ENCODE measurements around the gene TFAP2B. TPM values are rescaled to one million over a fixed set of nuclear protein-coding genes. Genes with fewer than 3 reads are reported as not detected.

TFAP2B gene
- total and polyA plus RNA-seq, 2 donors (not counting 1 experiment from before 2014, with no cell fraction given), result not detected

DNA sequence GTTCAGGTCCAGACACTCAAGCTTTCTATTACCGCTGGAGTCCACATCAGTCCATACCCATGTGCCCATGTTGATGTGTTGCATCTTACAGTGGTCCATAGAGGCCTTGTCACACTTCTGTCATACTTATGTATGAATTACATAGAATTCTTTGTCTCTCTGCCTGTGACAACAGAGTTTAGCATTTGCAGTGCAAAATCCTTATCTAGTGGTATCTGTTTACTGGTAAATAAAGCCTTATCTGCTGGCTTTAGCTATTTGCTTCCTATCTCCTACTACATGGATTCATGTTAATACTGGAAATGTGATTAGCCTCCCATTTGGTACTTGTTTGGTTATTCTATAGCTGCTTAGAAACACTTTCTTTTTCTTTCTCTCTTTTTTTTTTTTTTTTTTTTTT, 49.8 kb downstream of the TFAP2B start:
- H4K20me1 ChIP-seq (ENCODE audit: control insufficient read depth, extremely low read depth, insufficient read depth, low read length), result no peaks in the 10 kb centered on the region
- no peak overlapping the region for H2AFZ ChIP-seq (ENCODE audit: low read length)
- no peak overlapping the region for H3K27ac ChIP-seq (ENCODE audit: insufficient read depth, low read length)
- no peak for DNase-seq (ENCODE audit: low read depth in 2 of 2)
- no peaks in the 10 kb centered on the region for H3K27me3 ChIP-seq (ENCODE audit: control insufficient read depth, insufficient read depth, low read length)
- H3K4me2 ChIP-seq (ENCODE audit: extremely low read depth, insufficient read depth, low read length), result no peak overlapping the region
- H3K4me1 ChIP-seq (ENCODE audit: control insufficient read depth, extremely low read depth, insufficient read depth, low read length), result no peaks in the 10 kb centered on the region
- H3K4me3 ChIP-seq (replicated peaks in 1 of 4; ENCODE audit: control extremely low read depth in 1 of 4, insufficient read depth in 1 of 4, low read depth in 3 of 4, low read length in 4 of 4), result no peak overlapping the region
- no peaks in the 10 kb centered on the region for H3K9me3 ChIP-seq (ENCODE audit: control insufficient read depth, insufficient read depth, low read depth, low read length)
- TF ChIP-seq, protein P1, sequence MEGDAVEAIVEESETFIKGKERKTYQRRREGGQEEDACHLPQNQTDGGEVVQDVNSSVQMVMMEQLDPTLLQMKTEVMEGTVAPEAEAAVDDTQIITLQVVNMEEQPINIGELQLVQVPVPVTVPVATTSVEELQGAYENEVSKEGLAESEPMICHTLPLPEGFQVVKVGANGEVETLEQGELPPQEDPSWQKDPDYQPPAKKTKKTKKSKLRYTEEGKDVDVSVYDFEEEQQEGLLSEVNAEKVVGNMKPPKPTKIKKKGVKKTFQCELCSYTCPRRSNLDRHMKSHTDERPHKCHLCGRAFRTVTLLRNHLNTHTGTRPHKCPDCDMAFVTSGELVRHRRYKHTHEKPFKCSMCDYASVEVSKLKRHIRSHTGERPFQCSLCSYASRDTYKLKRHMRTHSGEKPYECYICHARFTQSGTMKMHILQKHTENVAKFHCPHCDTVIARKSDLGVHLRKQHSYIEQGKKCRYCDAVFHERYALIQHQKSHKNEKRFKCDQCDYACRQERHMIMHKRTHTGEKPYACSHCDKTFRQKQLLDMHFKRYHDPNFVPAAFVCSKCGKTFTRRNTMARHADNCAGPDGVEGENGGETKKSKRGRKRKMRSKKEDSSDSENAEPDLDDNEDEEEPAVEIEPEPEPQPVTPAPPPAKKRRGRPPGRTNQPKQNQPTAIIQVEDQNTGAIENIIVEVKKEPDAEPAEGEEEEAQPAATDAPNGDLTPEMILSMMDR (conservative IDR thresholded peaks at IDR 0.05 in 1 of 2, IDR thresholded peaks at IDR 0.05 in 1 of 2; ENCODE audit: low read depth in 1 of 2, low read length in 2 of 2), result no peak
- TF ChIP-seq EZH2 (IDR thresholded peaks at IDR 0.05; ENCODE audit: low read length, missing control alignments), result no peak
- no peaks in the 10 kb centered on the region for H3K79me2 ChIP-seq (ENCODE audit: control insufficient read depth, insufficient read depth, low read length)
- no peak overlapping the region for H3K9ac ChIP-seq (ENCODE audit: insufficient read depth, low read length)
- H3K36me3 ChIP-seq (ENCODE audit: control insufficient read depth, insufficient read depth, low read length), result no peaks in the 10 kb centered on the region

DNA sequence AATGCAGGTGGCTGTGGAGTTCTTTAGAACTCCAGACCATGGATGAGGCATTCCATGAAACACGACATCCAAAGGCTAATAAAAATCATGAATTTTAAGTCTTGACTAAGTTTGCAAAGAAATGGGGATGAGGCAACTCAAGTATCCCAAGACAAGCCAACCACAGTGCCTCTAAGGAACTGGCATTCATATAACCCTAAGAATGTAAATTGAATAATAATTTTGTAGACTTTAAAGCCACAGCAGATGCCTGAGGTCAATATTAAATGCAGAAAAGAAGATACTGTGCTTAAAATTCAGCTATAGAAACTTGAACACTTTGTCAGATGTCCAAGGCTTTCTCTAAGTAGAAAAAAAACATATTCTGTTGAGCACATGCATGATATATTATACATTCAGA, 54.5 kb downstream of the TFAP2B start:
- Histone ChIP-seq H3K4me2 (ENCODE audit: extremely low read depth, insufficient read depth, low read length) (no peak overlapping the region), H3K4me1 (ENCODE audit: control insufficient read depth, extremely low read depth, insufficient read depth, low read length) (no peaks in the 10 kb centered on the region), H3K9ac (ENCODE audit: insufficient read depth, low read length) (no peak overlapping the region), H3K27me3 (ENCODE audit: control insufficient read depth, insufficient read depth, low read length) (no peaks in the 10 kb centered on the region), H4K20me1 (ENCODE audit: control insufficient read depth, extremely low read depth, insufficient read depth, low read length) (no peaks in the 10 kb centered on the region), H3K4me3 (replicated peaks in 1 of 4; ENCODE audit: control extremely low read depth in 1 of 4, insufficient read depth in 1 of 4, low read depth in 3 of 4, low read length in 4 of 4) (no peak overlapping the region), H3K9me3 (ENCODE audit: control insufficient read depth, insufficient read depth, low read depth, low read length) (no peaks in the 10 kb centered on the region), H2AFZ (ENCODE audit: low read length) (no peak overlapping the region), H3K36me3 (ENCODE audit: control insufficient read depth, insufficient read depth, low read length) (no peaks in the 10 kb centered on the region), H3K79me2 (ENCODE audit: control insufficient read depth, insufficient read depth, low read length) (no peaks in the 10 kb centered on the region), H3K27ac (ENCODE audit: insufficient read depth, low read length) (no peak overlapping the region)
- DNase-seq (ENCODE audit: low read depth in 2 of 2), result no peak
- TF ChIP-seq, protein P1 (conservative IDR thresholded peaks at IDR 0.05 in 1 of 2, IDR thresholded peaks at IDR 0.05 in 1 of 2; ENCODE audit: low read depth in 1 of 2, low read length in 2 of 2), result no peak
- TF ChIP-seq EZH2 (IDR thresholded peaks at IDR 0.05; ENCODE audit: low read length, missing control alignments), result no peak

DNA sequence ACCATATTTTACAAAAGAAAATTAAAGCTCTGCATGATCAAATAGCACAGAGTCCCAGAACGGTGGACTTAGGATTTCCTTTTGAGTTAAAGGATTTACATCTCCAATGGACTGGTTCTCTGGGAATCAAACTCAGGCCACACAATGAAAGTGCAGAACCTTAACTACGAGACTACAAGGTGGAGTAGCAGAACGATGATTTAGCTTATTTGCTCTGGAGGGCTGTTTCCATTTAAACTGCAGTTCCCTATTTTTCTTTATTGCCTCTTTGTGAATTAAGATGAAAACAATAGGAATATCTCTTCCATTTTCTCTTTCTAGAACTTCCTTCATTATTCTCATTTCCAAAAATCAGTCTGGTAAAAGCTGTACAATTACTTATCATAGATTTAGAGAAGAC, 65.7 kb downstream of the TFAP2B start:
- Histone ChIP-seq H3K9me3 (ENCODE audit: control insufficient read depth, insufficient read depth, low read depth, low read length) (no peaks in the 10 kb centered on the region), H3K4me3 (replicated peaks in 1 of 4; ENCODE audit: control extremely low read depth in 1 of 4, insufficient read depth in 1 of 4, low read depth in 3 of 4, low read length in 4 of 4) (no peak overlapping the region), H3K27me3 (ENCODE audit: control insufficient read depth, insufficient read depth, low read length) (no peaks in the 10 kb centered on the region), H3K4me2 (ENCODE audit: extremely low read depth, insufficient read depth, low read length) (no peak overlapping the region), H3K27ac (ENCODE audit: insufficient read depth, low read length) (no peak overlapping the region), H3K79me2 (ENCODE audit: control insufficient read depth, insufficient read depth, low read length) (no peaks in the 10 kb centered on the region), H3K36me3 (ENCODE audit: control insufficient read depth, insufficient read depth, low read length) (no peaks in the 10 kb centered on the region), H3K4me1 (ENCODE audit: control insufficient read depth, extremely low read depth, insufficient read depth, low read length) (no peaks in the 10 kb centered on the region), H2AFZ (ENCODE audit: low read length) (no peak overlapping the region), H3K9ac (ENCODE audit: insufficient read depth, low read length) (no peak overlapping the region), H4K20me1 (ENCODE audit: control insufficient read depth, extremely low read depth, insufficient read depth, low read length) (no peaks in the 10 kb centered on the region)
- DNase-seq (ENCODE audit: low read depth in 2 of 2), result no peak
- TF ChIP-seq, protein P1 (conservative IDR thresholded peaks at IDR 0.05 in 1 of 2, IDR thresholded peaks at IDR 0.05 in 1 of 2; ENCODE audit: low read depth in 1 of 2, low read length in 2 of 2), result no peak
- no peak for TF ChIP-seq EZH2 (IDR thresholded peaks at IDR 0.05; ENCODE audit: low read length, missing control alignments)

All from fibroblast of lung (primary cell).